Measurements from ENCODE around the gene TLR7. TPM values are rescaled to one million over a fixed set of nuclear protein-coding genes. Genes with fewer than 3 reads are reported as not detected.
A peak's percentile ranks its signal among the peaks of the same experiment; 100 is the strongest.

TLR7 gene
- polyA plus RNA-seq (2012; ENCODE audit: insufficient read depth, insufficient read length, low read depth), result 0.17 TPM

- Histone ChIP-seq H3K9me3 (no peaks in the 10 kb centered on the region), H3K36me3 (no peaks in the 10 kb centered on the region)
- no peak for DNase-seq
Observed at GRCh38 chrX:12866451-12867377, at the start of gene TLR7. TLR7 (plus strand) TSS chrX:12867072; CDS start chrX:12867579, 507 bp downstream.

GRCh38 chrX:12817528-12817927 is 49.3 kb upstream of the TLR7 start:
- no peak for DNase-seq
- Histone ChIP-seq H3K27me3 (no peaks in the 10 kb centered on the region), H3K36me3 (no peaks in the 10 kb centered on the region), H3K9me3 (no peaks in the 10 kb centered on the region), H3K4me3 (ENCODE audit: low read depth, low read length) (no peak overlapping the region), H3K4me1 (no peaks in the 10 kb centered on the region)
- no peak for TF ChIP-seq CTCF (IDR thresholded peaks at IDR 0.05; ENCODE audit: low read depth, low read length)

More at GRCh38 chrX:12866451-12867377, at the start of gene TLR7:
- no peak for TF ChIP-seq CTCF (IDR thresholded peaks at IDR 0.05; ENCODE audit: low read depth, low read length)
- no peaks in the 10 kb centered on the region for H3K27me3 ChIP-seq
- H3K4me3 ChIP-seq (ENCODE audit: low read depth, low read length), result no peak within 1 kb of the TSS
- no peaks in the 10 kb centered on the region for H3K4me1 ChIP-seq

GRCh38 chrX:12819222-12819621 is 47.6 kb upstream of the TLR7 start:
- H3K4me3 ChIP-seq (ENCODE audit: low read depth, low read length), result no peak overlapping the region
- no peaks in the 10 kb centered on the region for H3K4me1 ChIP-seq
- H3K27me3 ChIP-seq, result no peaks in the 10 kb centered on the region
- no peaks in the 10 kb centered on the region for H3K9me3 ChIP-seq
- no peak for DNase-seq
- no peak for TF ChIP-seq CTCF (IDR thresholded peaks at IDR 0.05; ENCODE audit: low read depth, low read length)
- H3K36me3 ChIP-seq, result no peaks in the 10 kb centered on the region

GRCh38 chrX:12820737-12821136 is 46.1 kb upstream of the TLR7 start:
- DNase-seq, result no peak
- Histone ChIP-seq H3K36me3 (no peaks in the 10 kb centered on the region), H3K4me3 (ENCODE audit: low read depth, low read length) (no peak overlapping the region), H3K4me1 (no peaks in the 10 kb centered on the region), H3K9me3 (no peaks in the 10 kb centered on the region), H3K27me3 (no peaks in the 10 kb centered on the region)
- TF ChIP-seq CTCF (IDR thresholded peaks at IDR 0.05; ENCODE audit: low read depth, low read length), result no peak

- H3K36me3 ChIP-seq, result no peaks in the 10 kb centered on the region
- H3K4me1 ChIP-seq, result no peaks in the 10 kb centered on the region
- peak; percentile 26; the same call in 1 of the 2 replicates for TF ChIP-seq CTCF (IDR thresholded peaks at IDR 0.05; ENCODE audit: low read depth, low read length)
- no peaks in the 10 kb centered on the region for H3K27me3 ChIP-seq
- no peak for DNase-seq
- no peaks in the 10 kb centered on the region for H3K9me3 ChIP-seq
- H3K4me3 ChIP-seq (ENCODE audit: low read depth, low read length), result no peak overlapping the region
Observed at GRCh38 chrX:12824944-12825343, 41.9 kb upstream of the TLR7 start.

GRCh38 chrX:12825801-12826200 is 41.1 kb upstream of the TLR7 start:
- no peaks in the 10 kb centered on the region for H3K9me3 ChIP-seq
- no peak overlapping the region for H3K4me3 ChIP-seq (ENCODE audit: low read depth, low read length)
- no peak for TF ChIP-seq CTCF (IDR thresholded peaks at IDR 0.05; ENCODE audit: low read depth, low read length)
- no peak for DNase-seq
- no peaks in the 10 kb centered on the region for H3K4me1 ChIP-seq
- no peaks in the 10 kb centered on the region for H3K27me3 ChIP-seq
- H3K36me3 ChIP-seq, result no peaks in the 10 kb centered on the region

All from BE2C (cell line).